ENCODE results near the gene KCNH3. TPM values are rescaled to one million over a fixed set of nuclear protein-coding genes. Genes with fewer than 3 reads are reported as not detected.
"Not testable (repeated sequence)": the region's sequence is repeated elsewhere in the genome, so short reads cannot be mapped to it uniquely, and the experiment has no call there.

The KCNH3 gene
- total RNA-seq, 2 experiments from 2014 or later: 8.0 to 9.1 TPM

- CTCF ChIA-PET: interaction anchor here (0.9 to 4.4 kb wide), 5 partner anchors 10 to 237 kb away, joined by 3 to 34 read pairs (median 4); no protein-coding TSS in a partner anchor
- DNase-seq: no peak
- H3K27ac Mint-ChIP-seq: no peak overlapping the region
- H3K27me3 Mint-ChIP-seq: no peaks in the 10 kb centered on the region
- POLR2A ChIA-PET: interaction anchor here (0.7 kb wide), 2 partner anchors 12 to 21 kb away, joined by 3 read pairs; no protein-coding TSS in a partner anchor
- no peak overlapping the region for H3K4me3 Mint-ChIP-seq
- intact Hi-C loops (cut with micrococcal nuclease): no loop called here
- H3K9me3 Mint-ChIP-seq: no peaks in the 10 kb centered on the region
- no peak for TF ChIP-seq CTCF (IDR thresholded peaks at IDR 0.05)
- peaks cover 2% of the 10 kb centered on the region for H3K36me3 Mint-ChIP-seq (ENCODE audit: low read depth)
- ATAC-seq: no peak
- H3K4me1 Mint-ChIP-seq (ENCODE audit: low read depth): no peaks in the 10 kb centered on the region
Observed at GRCh38 chr12:49525942-49526341, 12.9 kb upstream of the KCNH3 start.

GRCh38 chr12:49527361-49528130 is 11.3 kb upstream of the KCNH3 start:
- Mint-ChIP-seq H3K36me3 (ENCODE audit: low read depth) (peaks cover 2% of the 10 kb centered on the region), H3K27me3 (no peaks in the 10 kb centered on the region), H3K4me1 (ENCODE audit: low read depth) (no peaks in the 10 kb centered on the region), H3K9me3 (no peaks in the 10 kb centered on the region), H3K4me3 (no peak overlapping the region), H3K27ac (no peak overlapping the region)
- intact Hi-C loops (cut with micrococcal nuclease): no loop called here
- DNase-seq: no peak
- no peak for TF ChIP-seq CTCF (IDR thresholded peaks at IDR 0.05)
- POLR2A ChIA-PET: interaction anchor here (1.2 kb wide), 1 partner anchor 17 kb away, joined by 4 read pairs; no protein-coding TSS in a partner anchor
- CTCF ChIA-PET: interaction anchor here (1.0 to 4.4 kb wide), 6 partner anchors 9 to 239 kb away, joined by 3 to 34 read pairs (median 4); no protein-coding TSS in a partner anchor
- ATAC-seq: no peak

GRCh38 chr12:49529414-49529813 is 9.4 kb upstream of the KCNH3 start:
- no peak for TF ChIP-seq CTCF (IDR thresholded peaks at IDR 0.05)
- POLR2A ChIA-PET: no interaction called here

GRCh38 chr12:49531745-49532144 is 7.1 kb upstream of the KCNH3 start:
- no peak overlapping the region for H3K27ac Mint-ChIP-seq
- no peak for DNase-seq
- peaks cover 8% of the 10 kb centered on the region for H3K27me3 Mint-ChIP-seq
- no peak for TF ChIP-seq CTCF (IDR thresholded peaks at IDR 0.05)
- POLR2A ChIA-PET: interaction anchor here (0.9 to 1.1 kb wide), 3 partner anchors 11 to 401 kb away, joined by 3 read pairs; no protein-coding TSS in a partner anchor
- H3K4me3 Mint-ChIP-seq: no peak overlapping the region
- ATAC-seq: no peak
- intact Hi-C loops (cut with micrococcal nuclease): no loop called here
- no peaks in the 10 kb centered on the region for H3K36me3 Mint-ChIP-seq (ENCODE audit: low read depth)
- H3K4me1 Mint-ChIP-seq (ENCODE audit: low read depth): no peaks in the 10 kb centered on the region
- H3K9me3 Mint-ChIP-seq: no peaks in the 10 kb centered on the region
- CTCF ChIA-PET: interaction anchor here (1.4 to 1.9 kb wide), 2 partner anchors 50 to 173 kb away, joined by 5 to 8 read pairs; no protein-coding TSS in a partner anchor

More at GRCh38 chr12:49529414-49529813, 9.4 kb upstream of the KCNH3 start:
- H3K4me3 Mint-ChIP-seq: no peak overlapping the region
- CTCF ChIA-PET: interaction anchor here (1.3 kb wide), 1 partner anchor 182 kb away, joined by 3 read pairs; no protein-coding TSS in a partner anchor
- ATAC-seq: no peak
- intact Hi-C loops (cut with micrococcal nuclease): no loop called here
- H3K4me1 Mint-ChIP-seq (ENCODE audit: low read depth): no peaks in the 10 kb centered on the region
- peaks cover 2% of the 10 kb centered on the region for H3K36me3 Mint-ChIP-seq (ENCODE audit: low read depth)
- no peaks in the 10 kb centered on the region for H3K9me3 Mint-ChIP-seq
- H3K27me3 Mint-ChIP-seq: no peaks in the 10 kb centered on the region
- DNase-seq: no peak
- H3K27ac Mint-ChIP-seq: no peak overlapping the region

- ChIA-PET POLR2A (no interaction called here), CTCF (interaction anchor here (1.9 kb wide), 1 partner anchor 175 kb away, joined by 8 read pairs; no protein-coding TSS in a partner anchor)
- Mint-ChIP-seq H3K36me3 (ENCODE audit: low read depth) (no peaks in the 10 kb centered on the region), H3K4me3 (no peak overlapping the region), H3K27me3 (peaks cover 16% of the 10 kb centered on the region), H3K4me1 (ENCODE audit: low read depth) (peaks cover 3% of the 10 kb centered on the region), H3K27ac (no peak overlapping the region), H3K9me3 (no peaks in the 10 kb centered on the region)
- ATAC-seq (no peak), DNase-seq (no peak)
- intact Hi-C loops (cut with micrococcal nuclease): no loop called here
- no peak for TF ChIP-seq CTCF (IDR thresholded peaks at IDR 0.05)
Observed at GRCh38 chr12:49533331-49533730, 5.5 kb upstream of the KCNH3 start.

- ChIA-PET POLR2A (interaction anchor here (1.0 kb wide), 1 partner anchor 51 kb away, joined by 4 read pairs; no protein-coding TSS in a partner anchor), CTCF (interaction anchor here (0.6 to 1.6 kb wide), 4 partner anchors 176 to 492 kb away, joined by 3 to 5 read pairs (median 4); no protein-coding TSS in a partner anchor)
- H3K4me1 Mint-ChIP-seq (ENCODE audit: low read depth); ATAC-seq; H3K27ac Mint-ChIP-seq; intact Hi-C loops (cut with micrococcal nuclease); DNase-seq; H3K4me3 Mint-ChIP-seq; H3K36me3 Mint-ChIP-seq (ENCODE audit: low read depth); H3K9me3 Mint-ChIP-seq: not testable (repeated sequence)
- peaks cover 16% of the 10 kb centered on the region for H3K27me3 Mint-ChIP-seq
Observed at GRCh38 chr12:49534122-49534521, 4.7 kb upstream of the KCNH3 start.

Measured in activated CD8-positive, alpha-beta T cell treated with anti-CD3 and anti-CD28 coated beads for 36 hours (primary cell).